AG09309 (cell line): ENCODE measurements around the gene PURB.
"Not testable (repeated sequence)": the region's sequence is repeated elsewhere in the genome, so short reads cannot be mapped to it uniquely, and the experiment has no call there.

Experiments
- DNase-seq: peaks from one replicate; pipeline ENCODE4 v3.0.0-alpha.2; 2010; ENCODE audit warnings: low read depth
- H3K4me3 ChIP-seq: 2 replicates; pipeline ENCODE4 v1.5.1; 2011; ENCODE audit warnings: mild to moderate bottlenecking, low read depth, low read length, moderate library complexity; ENCODE audit not compliant: control insufficient read depth
- TF ChIP-seq, protein P1 (sequence below): IDR thresholded peaks from 2 replicates; pipeline ENCODE4 v1.5.1; 2011; ENCODE audit warnings: mild to moderate bottlenecking, low read depth, low read length, inconsistent platforms; ENCODE audit not compliant: insufficient read depth, control insufficient read depth; ENCODE audit errors: missing control alignments

PURB gene

DNA sequence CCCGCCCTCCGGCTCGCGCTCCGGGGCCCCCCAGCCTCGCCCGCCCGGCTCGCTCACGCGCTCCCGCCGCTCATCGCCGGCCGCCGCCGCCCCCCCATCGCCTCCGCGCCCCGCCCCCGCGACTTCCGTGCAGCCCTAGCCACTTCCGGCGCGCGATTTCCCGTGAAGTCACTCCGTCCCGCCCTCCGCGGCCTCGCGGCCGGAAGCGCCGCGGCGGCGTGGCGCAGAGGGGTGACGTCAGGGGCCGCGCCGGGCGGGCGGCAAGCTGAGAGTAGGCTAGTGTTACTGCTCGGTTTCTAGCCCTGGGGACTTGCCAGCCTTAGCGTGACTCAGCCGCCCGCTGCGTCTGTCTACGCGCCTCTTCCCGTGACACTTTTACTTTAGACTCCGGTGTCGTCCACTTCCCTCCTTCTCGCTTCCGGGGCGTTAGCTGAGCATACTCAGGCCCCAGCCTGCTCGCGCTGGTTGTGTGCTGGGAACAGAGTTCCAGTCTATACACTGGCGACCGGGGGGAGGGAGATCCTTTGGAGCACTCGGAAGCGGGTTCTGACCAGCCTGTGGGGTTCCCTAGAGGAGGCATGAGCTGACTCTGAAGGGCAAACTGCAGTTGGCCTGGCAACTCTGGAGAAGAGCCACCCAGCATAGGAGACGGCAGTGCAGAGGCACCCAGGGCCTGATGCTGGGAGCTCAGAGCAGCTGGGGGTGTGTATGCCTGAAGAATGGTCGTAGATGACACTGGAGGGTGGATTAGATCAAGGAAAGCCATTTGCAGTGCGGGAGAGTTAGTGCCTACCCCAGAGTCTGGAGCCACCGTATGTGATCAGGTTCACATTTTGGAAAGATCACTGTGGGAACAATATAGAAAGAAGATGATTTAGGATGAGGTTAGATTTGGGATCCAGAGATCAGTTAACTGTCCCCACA lies at the start of gene PURB:
TSS of gene PURB (minus strand) at position 137 of the 924 bp plus-strand sequence. CDS start 182 bp downstream, outside the sequence.
- TF ChIP-seq, protein P1, sequence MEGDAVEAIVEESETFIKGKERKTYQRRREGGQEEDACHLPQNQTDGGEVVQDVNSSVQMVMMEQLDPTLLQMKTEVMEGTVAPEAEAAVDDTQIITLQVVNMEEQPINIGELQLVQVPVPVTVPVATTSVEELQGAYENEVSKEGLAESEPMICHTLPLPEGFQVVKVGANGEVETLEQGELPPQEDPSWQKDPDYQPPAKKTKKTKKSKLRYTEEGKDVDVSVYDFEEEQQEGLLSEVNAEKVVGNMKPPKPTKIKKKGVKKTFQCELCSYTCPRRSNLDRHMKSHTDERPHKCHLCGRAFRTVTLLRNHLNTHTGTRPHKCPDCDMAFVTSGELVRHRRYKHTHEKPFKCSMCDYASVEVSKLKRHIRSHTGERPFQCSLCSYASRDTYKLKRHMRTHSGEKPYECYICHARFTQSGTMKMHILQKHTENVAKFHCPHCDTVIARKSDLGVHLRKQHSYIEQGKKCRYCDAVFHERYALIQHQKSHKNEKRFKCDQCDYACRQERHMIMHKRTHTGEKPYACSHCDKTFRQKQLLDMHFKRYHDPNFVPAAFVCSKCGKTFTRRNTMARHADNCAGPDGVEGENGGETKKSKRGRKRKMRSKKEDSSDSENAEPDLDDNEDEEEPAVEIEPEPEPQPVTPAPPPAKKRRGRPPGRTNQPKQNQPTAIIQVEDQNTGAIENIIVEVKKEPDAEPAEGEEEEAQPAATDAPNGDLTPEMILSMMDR, result no peak
- DNase-seq, result peak; percentile 88
- H3K4me3 ChIP-seq, result peak within 1 kb of the TSS; percentile 69

DNA sequence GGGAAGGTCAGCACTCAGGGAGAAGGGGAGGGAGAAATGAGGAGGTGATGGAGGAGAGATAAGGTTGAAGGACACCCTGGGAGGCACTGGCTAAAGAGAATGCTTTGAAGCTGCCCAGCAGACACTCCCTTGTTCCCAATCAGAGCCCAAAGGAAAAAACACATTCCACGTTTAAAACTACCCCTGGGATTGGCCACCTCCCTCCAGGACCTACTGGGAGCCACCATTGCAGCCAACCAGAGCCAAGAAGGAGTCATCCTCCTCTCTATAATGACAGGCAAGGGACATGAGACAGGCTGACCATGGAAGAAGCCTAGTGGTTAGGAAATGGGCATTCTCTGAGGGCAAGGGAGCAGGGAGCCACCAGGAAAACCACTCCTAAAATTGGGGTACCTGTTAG lies 49.7 kb upstream of the PURB start:
- TF ChIP-seq, protein P1, result no peak
- no peak overlapping the region for H3K4me3 ChIP-seq
- DNase-seq, result no peak

DNA sequence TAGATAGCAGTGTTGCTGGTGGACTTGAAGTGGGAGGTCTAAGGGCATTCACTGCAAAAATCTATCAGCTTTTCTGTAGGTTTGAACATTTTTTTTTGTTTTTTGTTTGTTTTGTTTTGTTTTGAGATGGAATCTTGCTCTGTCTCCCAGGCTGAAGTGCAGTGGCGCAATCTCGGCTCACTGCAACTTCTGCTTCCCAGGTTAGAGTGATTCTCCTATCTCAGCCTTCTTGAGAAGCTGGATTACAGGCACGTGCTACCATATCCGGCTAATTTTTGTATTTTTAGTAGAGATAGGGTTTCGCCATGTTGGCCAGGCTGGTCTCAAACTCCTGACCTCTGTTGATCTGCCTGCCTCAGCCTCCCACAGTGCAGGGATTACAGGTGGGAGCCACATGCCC lies 49.2 kb upstream of the PURB start:
- DNase-seq, result not testable (repeated sequence)

DNA sequence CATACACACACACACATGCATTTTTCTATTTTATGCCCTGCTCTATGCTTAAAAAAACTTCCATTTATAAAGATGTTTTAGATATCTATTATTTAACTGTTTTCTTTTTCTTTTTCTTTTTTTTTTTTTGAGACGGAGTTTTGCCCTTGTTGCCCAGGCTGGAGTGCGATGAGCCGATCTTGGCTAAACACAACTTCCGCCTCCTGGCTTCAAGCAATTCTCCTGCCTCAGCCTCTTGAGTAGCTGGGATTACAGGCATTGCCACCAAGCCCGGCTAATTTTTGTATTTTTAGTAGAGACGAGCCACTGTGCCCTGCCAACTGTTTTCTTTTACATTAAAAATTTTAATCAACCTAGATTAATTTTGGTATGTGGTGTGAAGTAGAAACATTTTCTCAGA lies 45.6 kb upstream of the PURB start:
- no peak for DNase-seq
- no peak overlapping the region for H3K4me3 ChIP-seq
- TF ChIP-seq, protein P1, result no peak

More for the DNA sequence above, 49.2 kb upstream of the PURB start:
- H3K4me3 ChIP-seq, result not testable (repeated sequence)

DNA sequence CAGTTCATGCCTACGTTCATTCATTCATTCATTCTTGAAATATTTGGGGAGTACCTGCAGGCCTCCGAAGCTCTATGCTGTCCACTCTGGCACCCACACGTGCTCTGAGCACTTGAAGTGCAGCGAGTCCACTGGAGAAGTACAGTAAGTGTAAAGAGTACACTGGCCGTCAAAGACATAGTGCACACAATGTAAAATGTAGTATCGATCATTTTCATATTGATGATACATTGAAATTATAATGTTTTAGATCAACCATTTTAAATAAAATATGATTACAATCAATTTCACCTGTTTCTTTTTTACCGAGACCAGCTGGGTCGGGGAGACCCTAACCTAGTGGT lies 37.0 kb upstream of the PURB start:
- no peak overlapping the region for H3K4me3 ChIP-seq
- DNase-seq, result no peak
- TF ChIP-seq, protein P1, result no peak

DNA sequence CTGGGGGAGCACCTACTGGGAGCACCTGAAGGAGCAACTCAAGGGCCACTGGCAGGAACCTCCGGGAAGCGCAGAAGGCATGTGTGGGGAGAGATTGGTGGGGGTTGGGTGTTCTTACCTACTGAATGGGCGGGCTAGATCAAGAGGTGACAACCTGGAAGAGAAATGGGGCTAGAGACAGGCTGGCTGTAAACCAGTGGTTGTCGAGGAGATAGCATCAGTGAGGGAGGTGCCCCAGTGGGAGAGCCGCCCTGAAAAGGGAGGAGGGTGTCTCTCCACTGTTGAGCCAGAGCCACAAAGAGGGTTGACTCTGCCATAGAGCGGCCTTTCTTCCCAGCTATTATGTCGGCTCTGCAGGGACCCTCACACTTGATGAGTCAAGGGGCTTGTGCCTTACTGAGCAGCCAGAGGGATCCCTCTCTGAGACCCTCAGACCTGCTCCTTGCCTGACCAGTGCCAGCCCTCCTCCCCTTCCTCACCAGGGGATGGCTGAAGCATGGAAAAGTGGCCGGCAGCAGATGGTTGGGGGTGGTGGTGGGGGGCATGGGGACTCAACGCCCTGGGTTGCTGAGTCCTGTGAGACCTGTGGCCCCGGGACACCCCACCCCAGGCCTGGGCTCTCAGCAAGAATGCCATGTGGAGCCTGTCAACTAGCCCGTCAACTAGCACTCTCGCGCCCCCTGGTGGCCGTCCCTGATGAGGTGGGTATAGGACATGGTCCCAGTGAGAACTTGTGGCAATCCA lies 36.4 kb upstream of the PURB start:
- peak; percentile 7 for DNase-seq
- TF ChIP-seq, protein P1, result peak; percentile 89
- H3K4me3 ChIP-seq, result no peak overlapping the region

DNA sequence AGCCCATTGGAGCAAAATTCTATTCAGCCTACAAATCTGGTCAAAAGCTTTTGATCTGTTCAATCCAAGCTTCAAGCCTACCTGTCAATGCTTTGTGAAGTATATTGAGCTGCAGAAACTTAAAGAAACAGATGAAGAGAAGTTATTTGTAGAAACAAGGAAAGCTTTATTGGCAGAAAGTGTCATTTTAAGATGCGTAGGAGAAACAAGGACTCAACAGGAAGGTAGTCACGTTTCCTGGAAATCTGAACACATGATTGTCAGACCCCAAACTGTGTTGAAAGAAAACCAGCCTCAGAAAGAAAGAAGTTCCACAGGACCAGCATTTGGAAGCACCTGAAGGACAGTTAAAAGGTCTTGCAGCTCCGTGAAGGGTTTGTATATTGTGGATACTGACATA lies 34.8 kb upstream of the PURB start:
- DNase-seq, result no peak
- TF ChIP-seq, protein P1, result no peak
- H3K4me3 ChIP-seq, result no peak overlapping the region
